HCT116 (cell line): ENCODE results near the gene CAMK1D. TPM values are rescaled to one million over a fixed set of nuclear protein-coding genes. Genes with fewer than 3 reads are reported as not detected.

Source experiments
- ATAC-seq: fragments of 200-7000 bp; cut with Tn5 transposase; 2 replicates; pipeline ENCODE4 v1.9.1; 2020; ENCODE audit warnings: mild to moderate bottlenecking, moderate library complexity
- BruUV-seq: library from RNA; stranded (reverse); fragments of 400-500 nt; replicated peaks from 2 replicates; lab custom pipeline; 2021; lab: Mats Ljungman, UMichigan
- CTCF ChIA-PET: fragments of 300-600 bp; sonication (Branson Sonifier 250); formaldehyde crosslinking; loops from one replicate; lab custom pipeline; 2021; ENCODE audit warnings: antibody characterized with exemption; lab: Charles Lee
- POLR2A ChIA-PET: fragments of 300-600, 350-600 bp; sonication (Branson Sonifier 250); formaldehyde crosslinking; loops from one replicate; lab custom pipeline; 2021; ENCODE audit warnings: antibody characterized with exemption; lab: Charles Lee
- RAD21 ChIA-PET, 2 experiments: fragments of 300-600 bp; sonication (Branson Sonifier 250); formaldehyde crosslinking; loops; one replicate each; lab custom pipeline; 2023; ENCODE audit warnings: low total read pairs in 2 of 2; ENCODE audit not compliant: uncharacterized antibody in 2 of 2, unreplicated experiment in 2 of 2, low non-redundant PET in 1 of 2; lab: Charles Lee
- DNase-seq: peaks from one replicate; pipeline ENCODE4 v3.0.0-alpha.2; 2010; ENCODE audit warnings: low read depth, low spot score
- H2AFZ ChIP-seq: fragments of 200-600 bp; shearing (Covaris generic), sonication (generic); 2 replicates; pipeline ENCODE4 v1.6.1; 2017; ENCODE audit warnings: low read depth, mixed run types, mixed read lengths, antibody characterized with exemption, low read length; ENCODE audit not compliant: poor library complexity, severe bottlenecking
- H3K27ac ChIP-seq: 2 replicates; pipeline ENCODE4 v1.5.1; 2012; ENCODE audit warnings: low read depth, low read length
- H3K27me3 ChIP-seq: fragments of 200-600 bp; sonication (generic); 2 replicates; pipeline ENCODE4 v1.6.1; 2016; ENCODE audit warnings: mixed run types, low read length, mixed read lengths; ENCODE audit not compliant: insufficient read depth
- H3K36me3 ChIP-seq, 2 experiments: fragments of 200-500 bp in 1 of 2; fragments of 200-600 bp in 1 of 2; sonication (Bioruptor generic) in 1 of 2; sonication (generic) in 1 of 2; 2 replicates each; pipeline versions ENCODE4 v1.5.1 to v1.6.1; 2014 to 2016; ENCODE audit warnings: low read length in 2 of 2, inconsistent platforms in 1 of 2, mixed read lengths in 1 of 2, mixed run types in 1 of 2; ENCODE audit not compliant: insufficient read depth in 2 of 2, control insufficient read depth in 1 of 2
- H3K4me1 ChIP-seq, 2 experiments: fragments of 200-600 bp in 1 of 2; sonication (generic) in 1 of 2; 2 replicates each; pipeline versions ENCODE4 v1.5.1 to v1.6.1; 2012 to 2017; ENCODE audit warnings: low read length in 2 of 2, inconsistent platforms in 1 of 2, mild to moderate bottlenecking in 1 of 2, mixed read lengths in 1 of 2, mixed run types in 1 of 2, moderate library complexity in 1 of 2; ENCODE audit not compliant: insufficient read depth in 2 of 2, control insufficient read depth in 1 of 2
- H3K4me2 ChIP-seq: fragments of 200-600 bp; sonication (generic); 2 replicates; pipeline ENCODE4 v1.6.1; 2017; ENCODE audit warnings: mixed run types, low read length, mixed read lengths
- H3K4me3 ChIP-seq, 2 experiments: fragments of 200-600 bp in 1 of 2; sonication (generic) in 1 of 2; replicated peaks in 1 of 2; 2 replicates each; pipeline ENCODE4 v1.5.1; 2011 to 2016; ENCODE audit warnings: low read length in 2 of 2, control low read depth in 1 of 2, low read depth in 1 of 2, mild to moderate bottlenecking in 1 of 2, mixed read lengths in 1 of 2, mixed run types in 1 of 2
- H3K79me2 ChIP-seq: fragments of 200-600 bp; sonication (generic); 2 replicates; pipeline ENCODE4 v1.6.1; 2017; ENCODE audit warnings: mild to moderate bottlenecking, mixed run types, low read length, moderate library complexity, mixed read lengths; ENCODE audit not compliant: insufficient read depth
- H3K9ac ChIP-seq: fragments of 200-600 bp; sonication (generic); 2 replicates; pipeline ENCODE4 v1.6.1; 2016; ENCODE audit warnings: low read length, mixed read lengths
- H3K9me2 ChIP-seq: fragments of 200-600 bp; sonication (generic), shearing (Covaris generic); 2 replicates; pipeline ENCODE4 v1.6.1; 2017; ENCODE audit warnings: mixed run types, mild to moderate bottlenecking, moderate library complexity; ENCODE audit not compliant: insufficient read depth
- H3K9me3 ChIP-seq, 2 experiments: fragments of 200-500 bp in 1 of 2; fragments of 200-600 bp in 1 of 2; sonication (Bioruptor generic) in 1 of 2; sonication (generic) in 1 of 2; 2 replicates each; pipeline ENCODE4 v1.6.1; 2014 to 2017; ENCODE audit warnings: low read length in 2 of 2, mixed read lengths in 2 of 2, inconsistent platforms in 1 of 2, low read depth in 1 of 2, mild to moderate bottlenecking in 1 of 2, mixed run types in 1 of 2, moderate library complexity in 1 of 2; ENCODE audit not compliant: control insufficient read depth in 1 of 2, insufficient read depth in 1 of 2
- H4K20me1 ChIP-seq: fragments of 200-600 bp; sonication (generic), shearing (Covaris generic); 2 replicates; pipeline ENCODE4 v1.6.1; 2017; ENCODE audit warnings: mixed run types, mild to moderate bottlenecking, moderate library complexity; ENCODE audit not compliant: insufficient read depth
- ATF3 ChIP-seq: IDR thresholded peaks from 2 replicates; pipeline ENCODE4 v1.6.1; 2012
- CEBPB ChIP-seq: IDR thresholded peaks from 2 replicates; pipeline ENCODE4 v1.6.1; 2012; ENCODE audit warnings: low read depth
- CTCF ChIP-seq, 3 experiments: fragments of 200-600 bp in 1 of 3; sonication (generic) in 1 of 3; IDR thresholded peaks in 2 of 3; conservative IDR thresholded peaks in 1 of 3; 2 replicates each; pipeline ENCODE4 v1.5.1; 2012 to 2017; ENCODE audit warnings: low read depth in 2 of 3, low read length in 2 of 3, antibody characterized with exemption in 1 of 3, borderline replicate concordance in 1 of 3, control low read depth in 1 of 3, mild to moderate bottlenecking in 1 of 3, mixed read lengths in 1 of 3, mixed run types in 1 of 3, moderate library complexity in 1 of 3; ENCODE audit not compliant: insufficient read depth in 1 of 3
- ELF1 ChIP-seq: IDR thresholded peaks from 2 replicates; pipeline ENCODE4 v1.6.1; 2012; ENCODE audit warnings: low read depth, borderline replicate concordance
- EZH2 ChIP-seq: fragments of 200-600 bp; sonication (generic); IDR thresholded peaks from 2 replicates; pipeline ENCODE4 v1.6.1; 2017; ENCODE audit warnings: antibody characterized with exemption, mixed run types
- EZH2phosphoT487 ChIP-seq: fragments of 200-600 bp; IDR thresholded peaks from 2 replicates; pipeline ENCODE4 v1.6.1; 2018; ENCODE audit warnings: antibody characterized with exemption, borderline replicate concordance
- MAX ChIP-seq: IDR thresholded peaks from 2 replicates; pipeline ENCODE4 v1.6.1; 2012
- POLR2A ChIP-seq: IDR thresholded peaks from 2 replicates; pipeline ENCODE4 v1.7.0; 2011; ENCODE audit warnings: borderline replicate concordance; ENCODE audit not compliant: insufficient read depth, insufficient read length; ENCODE audit errors: extremely low read depth
- POLR2AphosphoS5 ChIP-seq: IDR thresholded peaks from 2 replicates; pipeline ENCODE4 v1.6.1; 2011; ENCODE audit warnings: mild to moderate bottlenecking, low read depth, low read length, moderate library complexity
- RAD21 ChIP-seq: IDR thresholded peaks from 2 replicates; pipeline ENCODE4 v1.6.1; 2012; ENCODE audit warnings: low read depth, mild to moderate bottlenecking
- REST ChIP-seq: IDR thresholded peaks from 2 replicates; pipeline ENCODE4 v1.6.1; 2012; ENCODE audit warnings: low read depth
- SIN3A ChIP-seq: IDR thresholded peaks from 2 replicates; pipeline ENCODE4 v1.6.1; 2012; ENCODE audit warnings: low read depth
- SRF ChIP-seq: IDR thresholded peaks from 2 replicates; pipeline ENCODE4 v1.6.1; 2012; ENCODE audit warnings: low read depth
- TCF7L2 ChIP-seq: IDR thresholded peaks from 2 replicates; pipeline ENCODE4 v1.7.0; 2011; ENCODE audit warnings: borderline replicate concordance, inconsistent platforms; ENCODE audit not compliant: insufficient read depth, insufficient read length; ENCODE audit errors: extremely low read depth
- ZFX ChIP-seq: fragments of 450-650 bp; IDR thresholded peaks from 2 replicates; pipeline ENCODE4 v1.6.1; 2017
- ZNF274 ChIP-seq: fragments of 200-500 bp; sonication (Bioruptor generic); IDR thresholded peaks from 2 replicates; pipeline ENCODE4 v1.6.1; 2014; ENCODE audit warnings: mild to moderate bottlenecking, low read depth, low read length, inconsistent platforms
- intact Hi-C: fragments of 100-400 bp; cut with micrococcal nuclease; formaldehyde crosslinking; loops from 2 replicates; pipeline ENCODE4 v1.10.0; 2022
- total RNA-seq: library from RNA; stranded (reverse); gene quantifications from one replicate; pipeline ENCODE4 v1.2.1, GENCODE V29; 2021; ENCODE audit not compliant: unreplicated experiment

CAMK1D gene
- total RNA-seq, 1 experiment from 2014 or later, result 9.6 TPM

- no peaks in the 10 kb centered on the region for H3K36me3 ChIP-seq
- no peaks in the 10 kb centered on the region for H3K27me3 ChIP-seq
- H3K4me1 ChIP-seq, result no peaks in the 10 kb centered on the region
- no peaks in the 10 kb centered on the region for H4K20me1 ChIP-seq
- intact Hi-C loops, result no loop called here
- H3K9ac ChIP-seq, result no peak overlapping the region
- ChIA-PET POLR2A (no interaction called here), RAD21 (no interaction called here)
- no peak overlapping the region for H3K27ac ChIP-seq
- no peak overlapping the region for H2AFZ ChIP-seq
- no peak overlapping the region for H3K4me3 ChIP-seq
- H3K9me3 ChIP-seq, result no peaks in the 10 kb centered on the region
- H3K9me2 ChIP-seq, result no peaks in the 10 kb centered on the region
- TF ChIP-seq ZNF274, result no peak
- TF ChIP-seq ZFX, result no peak
- TF ChIP-seq EZH2phosphoT487, result no peak
- no peak for TF ChIP-seq RAD21
- no peak for TF ChIP-seq ELF1
- TF ChIP-seq ATF3, result no peak
- TF ChIP-seq CTCF (IDR thresholded peaks at IDR 0.05 in 2 of 3, conservative IDR thresholded peaks at IDR 0.05 in 1 of 3; ENCODE audit: borderline replicate concordance in 1 of 3, insufficient read depth in 1 of 3, low read depth in 2 of 3, low read length in 2 of 3), result no peak
- no peak for TF ChIP-seq POLR2A
- no peak for TF ChIP-seq SIN3A
- no peak for TF ChIP-seq TCF7L2
- no peak for TF ChIP-seq EZH2
- TF ChIP-seq CEBPB, result no peak
- no peak for TF ChIP-seq MAX
- no peak for TF ChIP-seq POLR2AphosphoS5
- TF ChIP-seq SRF, result no peak
- no peak for TF ChIP-seq REST
- TF ChIP-seq, all 23 proteins: peak for 0
- CTCF ChIA-PET, result no interaction called here
- H3K79me2 ChIP-seq, result no peaks in the 10 kb centered on the region
- BruUV-seq, result no TSS peak
- no peak overlapping the region for H3K4me2 ChIP-seq
- ATAC-seq (no peak), DNase-seq (no peak)
Observed at GRCh38 chr10:12829831-12830390, 480.6 kb downstream of the CAMK1D start.
